NOMO-1 treated with DMSO at 0.1 percent for 48 hours (cell line): ENCODE measurements around the gene MR1.
"Not testable (repeated sequence)": the region's sequence is repeated elsewhere in the genome, so short reads cannot be mapped to it uniquely, and the experiment has no call there.

Experiments
- DNase-seq: peaks from one replicate; lab custom pipeline; 2025; ENCODE audit not compliant: unreplicated experiment; lab: John Stamatoyannopoulos, UW

MR1 gene

GRCh38 chr1:181028615-181029014 is 5.2 kb upstream of the MR1 start:
- DNase-seq, result no peak

GRCh38 chr1:181032535-181032934 is 1.2 kb upstream of the MR1 start:
- DNase-seq, result no peak

GRCh38 chr1:181033128-181033798 is 520 bp upstream of the MR1 start:
- peak; percentile 84 for DNase-seq

- DNase-seq, result not testable (repeated sequence)
These were observed 1.4 kb downstream of the MR1 start for GRCh38 chr1:181035210-181035609.

GRCh38 chr1:181036107-181036836 is 2.5 kb downstream of the MR1 start:
- DNase-seq, result peak; percentile 20

GRCh38 chr1:181037386-181037785 is 3.6 kb downstream of the MR1 start:
- no peak for DNase-seq

- peak; percentile 63 for DNase-seq
These were observed 4.7 kb downstream of the MR1 start for GRCh38 chr1:181038399-181038873.

GRCh38 chr1:181040284-181040865 is 6.6 kb downstream of the MR1 start:
- DNase-seq, result no peak

- peak; percentile 88 for DNase-seq
These were observed 9.5 kb downstream of the MR1 start for GRCh38 chr1:181043025-181043888.

GRCh38 chr1:181044449-181044966 is 10.7 kb downstream of the MR1 start:
- peak; percentile 50 for DNase-seq

GRCh38 chr1:181045946-181046345 is 12.2 kb downstream of the MR1 start:
- not testable (repeated sequence) for DNase-seq

GRCh38 chr1:181049378-181049777 is 15.6 kb downstream of the MR1 start:
- no peak for DNase-seq

GRCh38 chr1:181050922-181051321 is 17.1 kb downstream of the MR1 start:
- DNase-seq, result no peak

- no peak for DNase-seq
These were observed 22.8 kb downstream of the MR1 start for GRCh38 chr1:181056560-181056959.

- DNase-seq, result no peak
These were observed 23.3 kb downstream of the MR1 start for GRCh38 chr1:181057079-181057478.

- DNase-seq, result no peak
These were observed 25.7 kb downstream of the MR1 start for GRCh38 chr1:181059435-181059834.

- no peak for DNase-seq
These were observed 26.3 kb downstream of the MR1 start for GRCh38 chr1:181060066-181060465.

GRCh38 chr1:181060947-181061346 is 27.2 kb downstream of the MR1 start:
- not testable (repeated sequence) for DNase-seq

GRCh38 chr1:181061487-181061886 is 27.7 kb downstream of the MR1 start:
- DNase-seq, result no peak

GRCh38 chr1:181061891-181062835 is 28.4 kb downstream of the MR1 start:
- DNase-seq, result peak; percentile 85
